Non-pigmented ciliary epithelial cell (primary cell): ENCODE results near the gene UNC119B.

Source experiments
- DNase-seq: peaks from one replicate; pipeline ENCODE4 v3.0.0-alpha.2; 2010; ENCODE audit warnings: low read depth

The UNC119B gene

GRCh38 chr12:120739821-120740613 lies 29.8 kb downstream of the UNC119B start:
- no peak for DNase-seq

- no peak for DNase-seq
These were observed 30.6 kb downstream of the UNC119B start for GRCh38 chr12:120740871-120741270.

- DNase-seq: no peak
These were observed 31.5 kb downstream of the UNC119B start for GRCh38 chr12:120741476-120742421.

GRCh38 chr12:120744922-120745493 lies 34.8 kb downstream of the UNC119B start:
- no peak for DNase-seq

- no peak for DNase-seq
These were observed 38.0 kb downstream of the UNC119B start for GRCh38 chr12:120748242-120748641.

- no peak for DNase-seq
These were observed 39.0 kb downstream of the UNC119B start for GRCh38 chr12:120749256-120749655.

- DNase-seq: no peak
These were observed 40.5 kb downstream of the UNC119B start for GRCh38 chr12:120750806-120751205.

- no peak for DNase-seq
These were observed 41.1 kb downstream of the UNC119B start for GRCh38 chr12:120751389-120751788.

GRCh38 chr12:120754792-120755191 lies 44.5 kb downstream of the UNC119B start:
- DNase-seq: no peak

- no peak for DNase-seq
These were observed 45.0 kb downstream of the UNC119B start for GRCh38 chr12:120755269-120755668.

GRCh38 chr12:120757226-120757742 lies 47.0 kb downstream of the UNC119B start:
- DNase-seq: no peak

- no peak for DNase-seq
These were observed 47.7 kb downstream of the UNC119B start for GRCh38 chr12:120757949-120758348.

GRCh38 chr12:120758798-120759590 lies 48.7 kb downstream of the UNC119B start:
- no peak for DNase-seq

GRCh38 chr12:120759591-120760348 lies 49.5 kb downstream of the UNC119B start:
- DNase-seq: no peak

GRCh38 chr12:120760349-120761254 lies 50.3 kb downstream of the UNC119B start:
- DNase-seq: no peak

- DNase-seq: peak; percentile 92
These were observed 51.3 kb downstream of the UNC119B start for GRCh38 chr12:120761519-120761934.

GRCh38 chr12:120762086-120762485 lies 51.8 kb downstream of the UNC119B start:
- peak; percentile 34 for DNase-seq

- no peak for DNase-seq
These were observed 53.0 kb downstream of the UNC119B start for GRCh38 chr12:120763250-120763649.

- DNase-seq: no peak
These were observed 54.6 kb downstream of the UNC119B start for GRCh38 chr12:120764816-120765215.

- DNase-seq: no peak
These were observed 56.3 kb downstream of the UNC119B start for GRCh38 chr12:120766566-120766965.
